GM19372 (cell line): Measurements from ENCODE around the gene SPDYC.

Source experiments
- ATAC-seq: cut with Tn5 transposase; IDR thresholded peaks from one replicate; pipeline ENCODE4 v1.9.1; 2021; ENCODE audit warnings: mild to moderate bottlenecking, low read depth, moderate library complexity; ENCODE audit not compliant: unreplicated experiment

SPDYC gene

GRCh38 chr11:65204646-65205601 lies 34.9 kb downstream of the SPDYC start:
- ATAC-seq, result no peak

- ATAC-seq, result no peak
Observed at GRCh38 chr11:65205602-65205967, 35.6 kb downstream of the SPDYC start.

- no peak for ATAC-seq
Observed at GRCh38 chr11:65206441-65206841, 36.4 kb downstream of the SPDYC start.

DNA sequence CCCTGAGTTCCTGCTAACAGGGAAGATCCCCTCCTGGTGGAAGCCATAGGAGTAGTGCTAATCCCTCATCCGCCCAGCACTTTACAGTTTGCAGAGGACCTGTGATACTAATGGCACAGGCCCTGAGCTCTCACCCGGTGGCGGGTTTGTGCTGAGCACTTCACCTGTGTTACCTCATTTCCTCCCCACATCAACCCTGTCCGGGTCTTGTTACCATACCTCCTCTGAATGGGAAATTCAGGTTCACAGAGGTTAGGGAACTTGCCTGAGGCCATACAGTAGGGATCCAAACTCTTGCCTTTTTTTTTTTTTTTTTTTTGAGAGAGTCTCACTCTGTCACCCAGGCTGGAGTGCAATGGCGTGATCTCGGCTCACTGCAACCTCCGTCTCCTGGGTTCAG lies 36.9 kb downstream of the SPDYC start:
- ATAC-seq, result no peak

GRCh38 chr11:65207918-65208784 lies 38.1 kb downstream of the SPDYC start:
- ATAC-seq, result no peak

DNA sequence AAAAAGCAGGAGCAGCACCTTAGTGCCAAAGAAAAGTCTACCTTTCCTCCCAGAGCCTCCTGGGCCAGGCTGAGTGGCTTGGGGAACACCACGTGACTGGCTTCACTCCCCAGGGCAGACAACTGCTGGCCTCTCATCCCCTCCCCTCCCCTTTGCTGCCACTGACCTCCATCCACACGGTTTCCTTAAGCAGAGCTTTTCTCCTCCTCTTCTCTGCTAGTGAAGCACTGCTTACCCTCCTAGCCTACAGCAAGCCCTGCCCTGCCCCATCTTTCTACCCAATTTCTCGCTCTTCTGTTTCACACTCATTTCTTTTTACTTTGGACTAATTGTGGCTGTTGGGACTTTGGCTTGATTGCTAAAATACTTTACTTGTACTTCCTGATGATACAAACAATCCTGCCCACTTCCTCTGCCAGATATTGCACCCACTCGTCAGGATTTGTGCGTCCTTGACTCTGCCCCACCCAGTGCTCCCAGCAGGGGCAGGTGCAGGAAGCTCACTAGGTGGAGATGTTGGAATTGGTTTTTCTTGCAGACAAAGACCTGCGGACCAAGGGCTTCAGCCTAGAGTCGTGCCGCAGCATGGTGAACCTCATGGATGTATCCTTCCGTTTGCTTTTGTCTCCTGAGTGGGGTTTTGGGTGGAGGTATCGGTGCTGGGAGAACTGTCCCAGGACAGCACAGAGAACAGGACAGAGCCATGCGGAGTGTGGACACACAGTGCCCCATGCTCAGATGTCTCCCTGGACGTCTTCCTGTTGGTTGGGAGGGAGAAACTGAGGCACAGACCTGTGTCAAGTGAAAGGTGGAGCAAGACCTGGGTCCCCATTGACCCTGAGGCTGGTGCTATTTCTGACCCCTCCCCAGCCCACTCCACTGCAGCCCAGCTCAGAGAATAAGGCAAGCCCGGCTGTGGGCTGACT lies 39.0 kb downstream of the SPDYC start:
- no peak for ATAC-seq

DNA sequence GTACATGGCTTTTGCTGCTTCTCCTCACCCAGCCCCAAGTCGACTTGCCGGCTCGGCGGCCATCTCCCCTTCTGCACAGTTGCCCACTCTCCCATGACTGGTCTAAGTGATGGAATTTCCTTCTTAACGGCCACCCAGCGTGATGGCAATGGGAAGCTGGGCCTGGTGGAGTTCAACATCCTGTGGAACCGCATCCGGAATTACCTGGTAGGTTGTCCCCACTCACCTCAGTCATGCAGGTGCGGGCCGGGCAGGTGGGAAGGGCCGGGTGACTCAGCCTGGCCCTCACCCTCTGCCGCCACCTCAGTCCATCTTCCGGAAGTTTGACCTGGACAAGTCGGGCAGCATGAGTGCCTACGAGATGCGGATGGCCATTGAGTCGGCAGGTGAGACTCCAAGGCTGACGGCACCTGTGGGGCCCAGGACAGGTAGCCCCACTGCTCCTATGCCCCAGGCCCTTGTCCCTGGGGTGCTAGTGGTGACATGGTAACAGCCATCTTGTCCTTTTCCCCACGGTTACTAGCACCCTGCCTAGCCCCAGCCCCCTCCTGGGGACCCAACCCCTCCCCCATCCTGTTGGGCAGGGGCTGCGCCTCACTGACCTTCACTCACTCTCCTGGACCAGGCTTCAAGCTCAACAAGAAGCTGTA lies 39.8 kb downstream of the SPDYC start:
- no peak for ATAC-seq

DNA sequence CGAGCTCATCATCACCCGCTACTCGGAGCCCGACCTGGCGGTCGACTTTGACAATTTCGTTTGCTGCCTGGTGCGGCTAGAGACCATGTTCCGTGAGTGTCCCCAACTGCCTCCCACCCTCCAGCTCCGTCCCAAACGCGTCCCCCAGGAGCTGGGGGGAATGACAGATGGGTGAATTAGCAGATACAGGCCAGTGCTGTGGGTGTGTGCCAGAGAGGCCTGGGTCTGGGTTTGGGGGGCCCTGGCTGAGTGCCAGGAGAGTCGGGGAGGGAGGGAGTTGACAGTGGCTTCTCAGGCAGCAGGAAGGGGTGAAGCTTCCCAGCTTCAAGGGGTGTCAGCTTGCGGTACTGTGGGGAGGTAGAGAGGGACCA lies 40.3 kb downstream of the SPDYC start:
- no peak for ATAC-seq

DNA sequence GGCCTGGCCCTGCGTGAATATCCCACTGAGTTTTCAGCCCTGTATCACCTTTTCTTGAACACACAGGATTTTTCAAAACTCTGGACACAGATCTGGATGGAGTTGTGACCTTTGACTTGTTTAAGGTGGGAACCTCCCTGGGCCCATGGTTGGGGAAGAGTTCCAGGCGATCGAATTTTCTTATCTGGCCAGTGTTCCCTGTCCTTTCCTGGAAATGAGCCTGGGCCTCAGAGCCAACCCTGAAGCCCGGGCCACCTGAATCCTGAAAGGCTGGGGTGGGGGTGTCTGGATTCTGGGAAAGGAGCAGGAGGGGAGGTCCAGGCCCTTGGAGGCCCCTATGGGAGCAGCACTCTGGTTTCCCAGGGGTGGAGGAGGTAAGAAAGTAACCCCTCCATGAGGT lies 40.7 kb downstream of the SPDYC start:
- ATAC-seq, result no peak

DNA sequence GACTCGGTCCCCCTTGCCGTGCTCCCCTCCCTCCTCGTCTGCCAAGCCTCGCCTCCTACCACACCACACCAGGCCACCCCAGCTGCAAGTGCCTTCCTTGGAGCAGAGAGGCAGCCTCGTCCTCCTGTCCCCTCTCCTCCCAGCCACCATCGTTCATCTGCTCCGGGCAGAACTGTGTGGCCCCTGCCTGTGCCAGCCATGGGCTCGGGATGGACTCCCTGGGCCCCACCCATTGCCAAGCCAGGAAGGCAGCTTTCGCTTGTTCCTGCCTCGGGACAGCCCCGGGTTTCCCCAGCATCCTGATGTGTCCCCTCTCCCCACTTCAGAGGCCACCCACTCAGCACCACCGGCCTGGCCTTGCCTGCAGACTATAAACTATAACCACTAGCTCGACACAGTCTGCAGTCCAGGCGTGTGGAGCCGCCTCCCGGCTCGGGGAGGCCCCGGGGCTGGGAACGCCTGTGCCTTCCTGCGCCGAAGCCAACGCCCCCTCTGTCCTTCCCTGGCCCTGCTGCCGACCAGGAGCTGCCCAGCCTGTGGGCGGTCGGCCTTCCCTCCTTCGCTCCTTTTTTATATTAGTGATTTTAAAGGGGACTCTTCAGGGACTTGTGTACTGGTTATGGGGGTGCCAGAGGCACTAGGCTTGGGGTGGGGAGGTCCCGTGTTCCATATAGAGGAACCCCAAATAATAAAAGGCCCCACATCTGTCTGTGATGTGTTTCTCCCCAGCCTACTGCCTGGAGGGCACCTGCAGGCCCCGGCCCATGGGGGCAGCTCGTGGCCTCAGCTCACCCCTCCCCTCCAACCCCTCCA lies 41.5 kb downstream of the SPDYC start:
- no peak for ATAC-seq

DNA sequence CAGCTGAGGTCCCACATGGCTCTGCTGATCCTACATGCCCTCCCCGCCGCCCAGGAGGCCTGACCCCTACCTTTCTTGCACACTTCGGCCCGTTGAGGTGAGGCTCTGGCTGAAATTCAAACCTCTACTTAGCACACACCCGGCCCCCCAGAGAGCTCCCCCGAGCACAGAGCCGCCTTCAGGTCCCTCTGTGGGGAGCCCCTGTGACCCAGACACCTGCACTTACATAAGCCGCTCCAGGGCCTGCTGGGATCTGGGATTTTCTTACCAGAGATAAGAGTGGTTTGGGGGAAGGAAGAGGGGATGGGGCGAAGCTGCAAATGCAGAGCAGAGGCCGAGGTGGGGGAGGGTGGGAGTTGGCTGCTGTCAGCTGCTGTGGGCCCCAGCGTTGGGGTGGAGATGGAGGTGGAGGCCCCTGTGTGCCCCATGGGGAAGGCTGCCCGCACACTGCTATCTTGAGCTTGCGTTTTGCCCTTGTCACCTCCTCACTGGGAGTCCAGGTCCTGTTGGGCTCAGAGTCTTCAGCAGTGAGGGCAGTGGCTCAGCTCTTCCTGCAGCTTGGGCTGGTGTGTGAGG lies 42.3 kb downstream of the SPDYC start:
- ATAC-seq, result no peak

DNA sequence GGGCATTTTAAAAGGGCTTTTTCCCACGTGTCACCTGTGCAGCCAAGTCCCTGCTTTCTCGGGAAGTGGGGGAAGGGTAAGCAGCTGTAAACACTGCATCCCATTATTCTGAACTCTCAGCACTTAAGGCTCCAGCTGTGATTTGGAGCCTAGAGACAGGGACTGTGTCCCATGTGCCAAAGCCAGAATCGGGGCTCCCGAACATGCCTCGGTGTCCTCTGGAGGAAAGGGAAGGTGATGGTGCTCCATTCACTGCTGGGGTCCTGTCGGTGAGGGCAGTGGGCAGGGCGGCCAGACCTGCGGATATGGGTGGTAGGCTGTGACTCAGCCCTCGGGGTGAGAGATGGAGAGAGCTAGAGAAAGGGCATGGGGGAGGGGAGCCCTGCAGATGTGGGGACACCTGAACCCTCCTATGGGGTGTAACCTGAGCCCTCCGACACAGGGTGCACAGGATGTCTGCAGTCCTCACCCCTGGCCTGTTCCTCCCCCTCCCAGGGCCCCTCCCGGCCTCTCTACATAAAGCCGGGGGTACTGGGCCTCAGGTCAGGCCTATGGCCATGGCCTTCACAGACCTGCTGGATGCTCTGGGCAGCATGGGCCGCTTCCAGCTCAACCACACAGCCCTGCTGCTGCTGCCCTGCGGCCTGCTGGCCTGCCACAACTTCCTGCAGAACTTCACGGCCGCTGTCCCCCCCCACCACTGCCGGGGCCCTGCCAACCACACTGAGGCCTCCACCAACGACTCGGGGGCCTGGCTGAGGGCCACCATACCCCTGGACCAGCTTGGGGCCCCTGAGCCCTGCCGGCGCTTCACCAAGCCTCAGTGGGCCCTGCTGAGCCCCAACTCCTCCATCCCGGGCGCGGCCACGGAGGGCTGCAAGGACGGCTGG lies 43.5 kb downstream of the SPDYC start:
- no peak for ATAC-seq

- ATAC-seq, result no peak
Observed at GRCh38 chr11:65214212-65214845, 44.3 kb downstream of the SPDYC start.

- no peak for ATAC-seq
Observed at GRCh38 chr11:65215441-65216076, 45.5 kb downstream of the SPDYC start.

GRCh38 chr11:65216830-65217229 lies 46.8 kb downstream of the SPDYC start:
- ATAC-seq, result no peak

DNA sequence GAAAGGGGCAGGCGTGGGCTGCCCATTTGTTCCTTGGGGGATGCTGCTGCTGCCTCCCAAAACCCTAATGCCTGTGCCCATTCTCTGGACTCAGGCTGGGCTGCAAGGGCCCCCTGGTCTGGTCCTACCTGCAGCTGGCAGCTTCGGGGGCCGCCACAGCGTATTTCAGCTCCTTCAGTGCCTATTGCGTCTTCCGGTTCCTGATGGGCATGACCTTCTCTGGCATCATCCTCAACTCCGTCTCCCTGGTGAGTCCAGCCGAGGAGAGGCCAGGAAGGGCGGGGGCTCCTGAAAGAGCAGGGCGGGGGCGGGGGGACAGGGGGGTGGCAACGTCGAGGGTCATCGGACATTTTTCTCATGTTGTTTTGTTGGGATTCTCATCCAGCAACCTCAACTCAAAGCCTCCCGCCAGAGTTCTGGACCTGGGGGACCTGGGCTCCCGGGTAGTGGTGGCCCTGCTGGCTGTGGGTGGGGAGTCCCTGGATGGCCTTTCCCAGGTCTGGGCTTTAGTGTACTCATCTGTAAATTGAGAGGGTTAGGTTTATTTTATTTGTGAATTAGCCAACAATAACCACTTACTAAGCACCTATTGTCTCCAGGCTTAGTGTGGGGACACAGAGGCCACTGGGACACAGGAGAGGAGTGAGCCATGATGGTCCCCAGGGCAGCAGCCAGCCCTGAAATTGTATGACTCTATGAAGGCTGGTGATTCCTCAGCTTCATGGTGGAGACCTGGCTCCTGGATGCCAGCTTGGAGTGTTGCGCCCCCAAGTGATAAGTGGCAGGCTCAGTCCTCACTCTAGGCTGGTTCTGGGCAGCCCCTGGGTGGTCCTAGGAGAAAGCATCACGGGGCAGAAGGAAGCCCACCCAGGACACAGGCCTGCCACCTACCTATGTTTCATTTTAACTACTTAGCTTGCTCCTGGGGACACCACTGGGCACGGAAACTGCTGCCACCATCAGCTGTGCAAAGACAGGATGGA lies 47.7 kb downstream of the SPDYC start:
- no peak for ATAC-seq
